ENCODE results near the gene SOS2.
"Not testable (repeated sequence)": the region's sequence is repeated elsewhere in the genome, so short reads cannot be mapped to it uniquely, and the experiment has no call there.

The SOS2 gene

DNA sequence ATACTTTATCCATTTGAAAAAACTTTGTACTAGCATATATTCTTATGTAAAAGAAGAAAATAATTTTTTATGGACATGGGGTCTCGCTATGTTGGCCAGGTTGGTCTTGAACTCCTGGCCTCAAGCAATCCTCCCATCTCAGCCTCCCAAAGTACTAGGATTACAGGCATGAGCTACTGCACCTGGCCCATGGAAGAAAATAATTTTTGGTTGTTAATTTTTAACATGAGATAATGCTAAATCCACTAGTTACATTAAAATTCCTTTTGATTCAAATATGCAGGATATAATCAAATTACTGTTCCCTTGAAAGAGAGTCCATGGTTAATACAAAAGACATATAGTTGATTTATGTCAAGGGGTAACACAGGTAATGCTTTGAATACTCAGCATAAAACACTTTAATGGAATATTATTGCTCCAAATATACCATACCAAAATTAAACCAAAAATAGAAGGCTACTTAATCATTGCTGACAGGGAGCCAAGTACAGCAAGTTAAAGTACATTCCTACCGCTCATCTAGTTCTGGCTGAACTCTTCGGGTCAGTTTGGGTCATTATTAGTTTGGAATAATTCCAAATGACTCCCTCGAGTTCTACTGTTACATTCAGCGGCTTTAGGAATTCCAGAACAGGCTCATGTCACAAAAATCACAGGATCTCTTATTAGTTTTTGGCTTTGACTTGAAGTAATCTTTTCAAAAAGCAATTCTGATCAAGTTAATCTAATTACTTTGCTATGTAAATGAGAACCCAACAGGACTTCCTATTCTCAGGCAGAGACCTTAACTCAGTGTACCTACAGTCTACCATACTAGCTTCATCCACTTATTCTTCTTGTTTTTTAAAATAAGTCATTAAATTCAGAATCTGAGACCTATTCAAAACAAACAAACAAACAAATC, 6.1 kb downstream of the SOS2 start:
- no peak for DNase-seq

GRCh38 chr14:50222055-50222613, 9.2 kb downstream of the SOS2 start:
- DNase-seq: no peak

DNA sequence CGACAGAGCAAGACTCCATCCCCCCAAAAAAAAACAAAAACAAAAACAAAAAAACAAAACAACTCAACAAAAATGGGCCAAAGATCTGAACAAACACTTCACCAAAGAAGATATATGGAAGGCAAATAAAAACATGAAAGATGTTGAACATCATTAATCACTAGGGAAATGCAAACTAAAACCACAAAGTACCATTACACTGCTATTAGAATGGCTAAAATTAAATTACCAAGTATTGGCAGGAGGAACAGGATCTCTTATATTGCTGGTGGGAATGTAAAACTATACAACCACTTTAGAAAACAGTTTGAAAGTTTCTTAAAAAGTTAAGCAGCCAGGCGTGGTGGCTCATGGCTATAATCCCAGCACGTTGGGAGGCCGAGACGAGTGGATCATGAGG, 12.9 kb downstream of the SOS2 start:
- DNase-seq: no peak

GRCh38 chr14:50215416-50215815, 16.0 kb downstream of the SOS2 start:
- no peak for DNase-seq

DNA sequence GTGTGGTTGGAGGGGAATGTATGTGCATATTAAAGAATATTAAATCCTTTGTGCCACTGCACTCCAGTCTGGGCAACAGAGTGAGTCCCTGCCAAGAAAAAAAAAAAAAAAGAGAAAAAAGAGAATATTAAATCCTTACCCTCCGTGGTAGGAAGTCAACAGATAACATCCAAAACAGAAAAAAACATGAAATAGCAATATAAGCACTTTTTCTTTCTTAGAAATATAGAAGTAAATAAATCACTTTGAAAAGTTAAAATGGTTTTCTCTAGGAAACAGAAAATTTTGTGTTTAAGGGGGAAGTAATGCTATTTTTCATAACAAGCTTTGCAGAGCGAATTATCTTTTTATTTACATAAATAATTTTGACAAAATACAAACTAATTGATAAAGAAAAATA, 17.6 kb downstream of the SOS2 start:
- DNase-seq: no peak

DNA sequence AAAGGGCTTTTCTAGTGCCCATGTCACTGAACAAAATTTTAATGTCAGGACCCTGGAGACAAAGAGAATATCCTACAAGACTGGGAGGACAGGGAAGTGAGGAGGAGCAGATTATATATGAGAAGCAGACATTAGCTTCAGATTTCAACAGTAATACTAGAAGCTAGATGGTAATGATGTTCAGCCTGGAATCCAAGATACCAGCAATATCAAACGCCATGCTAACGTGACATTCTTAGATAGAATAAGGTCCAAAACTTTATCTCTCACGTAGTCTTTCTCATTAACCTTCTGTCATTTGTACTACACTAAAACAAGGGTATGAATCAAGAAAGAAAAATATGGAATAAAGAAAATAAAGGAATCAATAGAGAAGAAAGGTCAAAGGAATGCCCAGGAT, 18.7 kb downstream of the SOS2 start:
- DNase-seq: no peak

DNA sequence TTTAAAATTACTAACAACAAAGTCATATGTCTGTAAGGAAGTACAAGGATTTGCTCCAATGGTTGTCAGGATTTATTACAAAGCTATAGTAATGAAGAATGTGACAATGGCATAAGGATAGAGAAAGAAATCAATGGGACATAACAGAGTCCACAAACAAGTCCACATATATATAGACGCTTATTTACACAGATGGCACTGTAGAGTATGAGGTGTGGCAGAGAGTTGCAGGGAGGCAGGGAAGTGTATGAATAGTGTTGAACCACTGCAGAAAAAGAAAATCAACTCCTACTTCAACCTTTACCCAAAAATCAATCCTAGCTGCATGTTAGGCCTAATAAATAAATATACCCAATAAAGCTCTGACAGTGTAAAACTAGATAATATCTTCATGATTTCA, 21.3 kb downstream of the SOS2 start:
- peak; percentile 48 for DNase-seq

GRCh38 chr14:50198499-50198898, 32.9 kb downstream of the SOS2 start:
- DNase-seq: no peak

DNA sequence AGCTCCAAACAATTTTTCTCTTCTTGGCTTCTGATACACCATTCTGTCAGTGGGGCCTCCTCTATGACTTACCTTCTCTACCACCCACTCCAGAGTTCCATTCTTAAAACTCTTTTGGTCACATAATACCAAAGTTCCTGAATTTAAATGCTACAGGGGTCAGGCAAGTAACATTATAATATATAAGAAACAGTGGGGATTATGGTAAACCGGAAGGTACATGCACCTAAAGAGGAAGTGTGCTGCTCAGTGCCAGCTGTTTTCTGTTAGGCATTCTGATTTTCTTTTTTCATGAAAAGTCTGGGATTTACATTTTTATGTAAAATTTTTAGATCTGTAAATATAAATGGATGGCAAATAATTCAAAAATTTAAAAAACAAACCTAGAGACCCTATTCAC, 39.9 kb downstream of the SOS2 start:
- DNase-seq: no peak

DNA sequence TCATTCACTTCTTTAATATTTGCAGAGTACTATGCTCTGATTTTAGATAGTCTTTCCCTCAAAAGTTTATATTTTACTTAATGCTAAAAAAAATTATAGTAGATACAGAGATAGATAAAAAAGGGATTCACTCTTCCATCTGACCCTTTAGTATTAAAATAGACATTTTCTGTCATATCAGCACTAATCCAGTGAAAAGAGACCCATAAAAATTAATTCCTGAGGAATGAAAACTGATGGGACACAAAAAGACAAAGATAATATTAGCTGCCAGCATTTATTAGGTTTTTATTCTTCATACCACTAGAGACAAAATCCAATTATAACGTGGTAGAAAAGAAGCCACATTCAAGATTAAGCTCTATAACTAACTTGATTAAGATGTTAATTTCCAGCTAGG, 45.3 kb downstream of the SOS2 start:
- no peak for DNase-seq

- no peak for DNase-seq
Measured at GRCh38 chr14:50173891-50174290, 57.5 kb downstream of the SOS2 start.

DNA sequence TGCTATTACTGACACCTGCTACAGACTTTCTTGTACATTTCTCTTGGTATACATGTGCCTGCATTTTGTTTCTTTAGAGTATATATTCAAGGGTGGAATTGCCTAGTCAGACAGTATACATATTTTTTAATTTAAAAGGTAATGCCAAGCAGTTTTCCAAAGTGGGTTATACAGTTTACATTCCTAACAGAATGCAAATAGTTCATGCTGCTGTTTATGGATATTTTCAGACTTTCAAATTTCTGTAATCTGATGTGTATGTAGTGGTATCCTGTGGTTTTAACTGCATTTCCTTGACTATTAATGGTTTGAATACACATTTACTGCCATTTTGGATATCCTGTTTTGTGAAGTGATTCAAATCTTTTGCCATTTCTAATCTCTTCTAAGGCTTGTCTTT, 59.5 kb downstream of the SOS2 start:
- DNase-seq: no peak

- not testable (repeated sequence) for DNase-seq
Measured at GRCh38 chr14:50167381-50167780, 64.0 kb downstream of the SOS2 start.

DNA sequence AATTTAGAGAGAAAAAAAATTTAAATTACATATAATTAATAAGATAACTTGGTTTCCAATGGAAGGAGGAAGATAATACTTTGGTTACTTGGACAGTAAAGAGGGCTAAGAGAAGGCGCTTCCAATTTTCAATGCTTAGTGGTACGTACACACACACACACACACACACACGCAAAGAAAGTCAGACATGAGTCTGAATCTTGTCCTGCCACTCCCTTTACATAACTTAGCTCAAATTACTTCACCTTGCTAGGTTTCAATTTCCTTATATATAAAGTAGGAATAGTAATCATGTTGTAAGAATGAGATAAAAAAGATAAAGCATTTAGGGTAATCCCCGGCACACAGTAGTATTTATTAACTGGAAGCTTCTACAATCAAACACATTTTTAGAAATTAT, 75.3 kb downstream of the SOS2 start:
- DNase-seq: no peak

GRCh38 chr14:50148799-50149198, 82.6 kb downstream of the SOS2 start:
- DNase-seq: no peak

GRCh38 chr14:50139192-50139591, 92.2 kb downstream of the SOS2 start:
- no peak for DNase-seq

DNA sequence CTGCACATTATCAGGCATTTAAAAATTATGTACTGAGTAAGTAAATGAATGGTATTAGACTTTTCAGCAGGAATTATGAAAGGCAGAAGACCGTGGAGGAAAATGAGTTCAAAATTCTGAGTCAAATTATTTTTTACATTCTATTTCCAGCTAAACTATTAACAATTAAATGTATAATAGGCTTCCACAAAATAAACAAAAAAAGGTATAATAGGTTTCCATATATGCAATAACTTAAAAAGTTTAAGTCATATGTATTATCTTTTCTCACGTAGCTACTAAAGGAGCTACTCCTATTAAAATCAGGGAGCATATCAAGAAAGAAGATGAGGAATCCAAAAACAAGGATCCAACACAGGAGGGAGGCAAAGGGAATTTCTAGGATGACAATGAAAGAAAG, 103.6 kb downstream of the SOS2 start:
- DNase-seq: no peak

DNA sequence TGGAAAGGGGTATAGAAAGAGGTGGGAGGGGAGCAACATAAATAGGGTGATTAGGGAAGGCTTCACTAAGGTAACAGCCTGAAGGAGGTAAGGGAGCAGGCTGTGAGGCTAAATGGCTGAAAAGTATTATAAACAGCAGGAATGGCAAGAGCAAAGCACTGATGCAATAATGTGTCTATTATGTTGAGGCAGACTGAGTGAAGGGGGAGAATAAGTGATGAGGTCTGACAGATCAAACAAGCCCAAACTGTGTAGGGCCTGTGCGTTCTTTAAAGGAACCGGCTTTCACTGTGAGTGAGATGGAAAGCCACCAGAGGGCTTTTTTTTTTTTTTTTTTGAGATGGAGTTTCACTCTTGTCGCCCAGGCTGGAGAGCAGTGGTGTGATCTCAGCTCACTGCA, 108.3 kb downstream of the SOS2 start:
- DNase-seq: no peak

GRCh38 chr14:50122291-50122690, 109.1 kb downstream of the SOS2 start:
- DNase-seq: no peak

DNA sequence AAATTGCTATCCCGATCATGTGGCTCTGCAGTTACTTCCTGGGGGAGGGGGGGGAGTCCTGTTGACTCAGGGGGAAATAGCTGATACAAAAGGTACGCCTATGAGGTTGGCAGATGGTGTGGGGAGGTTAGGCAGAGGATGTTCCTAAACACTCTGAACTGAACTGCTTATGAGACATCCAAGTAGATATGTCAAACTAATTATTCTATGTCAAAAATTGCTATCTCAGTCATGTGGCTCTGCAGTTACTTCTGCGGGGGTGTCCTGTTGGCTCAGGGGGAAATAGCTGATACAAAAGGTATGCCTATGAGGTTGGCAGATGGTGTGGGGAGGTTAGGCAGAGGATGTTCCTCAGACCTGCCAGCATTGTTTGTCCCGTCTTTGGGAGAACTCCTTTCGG, 109.9 kb downstream of the SOS2 start:
- no peak for DNase-seq

- no peak for DNase-seq
Measured at GRCh38 chr14:50117456-50117855, 113.9 kb downstream of the SOS2 start.

- DNase-seq: no peak
Measured at GRCh38 chr14:50116966-50117365, 114.4 kb downstream of the SOS2 start.

GRCh38 chr14:50116181-50116956, 115.0 kb downstream of the SOS2 start, which contains the start of gene VCPKMT:
Gene VCPKMT (minus strand): TSS chr14:50116572. CDS start chr14:50116552, 20 bp downstream.
- DNase-seq: peak; percentile 84

Data from SHP77 treated with DMSO at 0.1 percent for 48 hours (cell line).